Endothelial cell (in vitro differentiated cells): ENCODE measurements around the gene NT5C3B. TPM values are rescaled to one million over a fixed set of nuclear protein-coding genes. Genes with fewer than 3 reads are reported as not detected.

Experiments
- DNase-seq: peaks from one replicate; pipeline ENCODE4 v3.0.0; 2021; ENCODE audit warnings: low spot score
- H3K27ac Mint-ChIP-seq: one replicate; pipeline ENCODE4 v1.8.0; 2021; ENCODE audit warnings: mixed read lengths, inconsistent platforms; ENCODE audit not compliant: unreplicated experiment
- H3K27me3 Mint-ChIP-seq: one replicate; pipeline ENCODE4 v1.8.0; 2021; ENCODE audit warnings: mild to moderate bottlenecking, moderate library complexity, mixed read lengths, inconsistent platforms; ENCODE audit not compliant: unreplicated experiment
- H3K36me3 Mint-ChIP-seq: one replicate; pipeline ENCODE4 v1.8.0; 2021; ENCODE audit warnings: mild to moderate bottlenecking, low read depth, mixed read lengths, inconsistent platforms; ENCODE audit not compliant: unreplicated experiment
- H3K4me1 Mint-ChIP-seq: one replicate; pipeline ENCODE4 v1.8.0; 2021; ENCODE audit warnings: mild to moderate bottlenecking, mixed read lengths, inconsistent platforms; ENCODE audit not compliant: unreplicated experiment
- H3K4me3 Mint-ChIP-seq: one replicate; pipeline ENCODE4 v1.8.0; 2021; ENCODE audit warnings: mild to moderate bottlenecking, mixed read lengths, inconsistent platforms; ENCODE audit not compliant: unreplicated experiment
- H3K9me3 Mint-ChIP-seq: one replicate; pipeline ENCODE4 v1.8.0; 2021; ENCODE audit warnings: mixed read lengths, inconsistent platforms; ENCODE audit not compliant: unreplicated experiment
- total RNA-seq: library from RNA; stranded (reverse); fragmentation: NEBNext Ultra II Directional; extraction: Animal tissue kit (Norgen Biotek cat#: 25700); gene quantifications from one replicate; pipeline ENCODE4 v1.2.1, GENCODE V29; 2021; ENCODE audit not compliant: unreplicated experiment
- TF ChIP-seq, protein P1 (sequence below): fragments of 200-600 bp; sonication (generic); IDR thresholded peaks from one replicate; pipeline ENCODE4 v1.5.0; 2021; ENCODE audit warnings: antibody characterized with exemption; ENCODE audit not compliant: unreplicated experiment

The NT5C3B gene
- total RNA-seq, 1 donor from 2014 or later = 79.9 TPM

DNA sequence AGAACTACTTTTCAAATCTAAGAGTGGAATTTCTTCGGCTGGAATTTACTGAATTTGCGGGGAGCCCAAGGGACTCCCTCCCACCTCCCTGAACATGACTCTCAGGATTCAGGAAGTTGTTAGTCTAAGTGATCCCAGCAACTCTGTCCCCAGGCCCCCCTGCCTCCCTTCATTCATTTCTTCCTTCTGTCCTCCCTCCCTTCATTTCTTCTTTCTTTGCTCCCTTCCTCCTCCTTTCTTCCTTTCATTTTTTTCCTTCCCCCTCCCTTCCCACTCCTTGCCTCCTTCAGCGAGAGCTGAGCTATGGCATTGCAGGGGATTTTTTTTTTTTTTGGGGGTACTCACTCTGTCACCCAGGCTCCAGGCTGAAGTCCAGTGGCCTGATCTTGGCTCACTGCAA is 38.7 kb downstream of the NT5C3B start:
- Mint-ChIP-seq H3K27ac (no peak overlapping the region), H3K9me3 (no peaks in the 10 kb centered on the region), H3K4me3 (no peak overlapping the region), H3K36me3 (no peaks in the 10 kb centered on the region), H3K27me3 (peaks cover 2% of the 10 kb centered on the region), H3K4me1 (peaks cover 28% of the 10 kb centered on the region)
- DNase-seq = no peak
- TF ChIP-seq, protein P1, sequence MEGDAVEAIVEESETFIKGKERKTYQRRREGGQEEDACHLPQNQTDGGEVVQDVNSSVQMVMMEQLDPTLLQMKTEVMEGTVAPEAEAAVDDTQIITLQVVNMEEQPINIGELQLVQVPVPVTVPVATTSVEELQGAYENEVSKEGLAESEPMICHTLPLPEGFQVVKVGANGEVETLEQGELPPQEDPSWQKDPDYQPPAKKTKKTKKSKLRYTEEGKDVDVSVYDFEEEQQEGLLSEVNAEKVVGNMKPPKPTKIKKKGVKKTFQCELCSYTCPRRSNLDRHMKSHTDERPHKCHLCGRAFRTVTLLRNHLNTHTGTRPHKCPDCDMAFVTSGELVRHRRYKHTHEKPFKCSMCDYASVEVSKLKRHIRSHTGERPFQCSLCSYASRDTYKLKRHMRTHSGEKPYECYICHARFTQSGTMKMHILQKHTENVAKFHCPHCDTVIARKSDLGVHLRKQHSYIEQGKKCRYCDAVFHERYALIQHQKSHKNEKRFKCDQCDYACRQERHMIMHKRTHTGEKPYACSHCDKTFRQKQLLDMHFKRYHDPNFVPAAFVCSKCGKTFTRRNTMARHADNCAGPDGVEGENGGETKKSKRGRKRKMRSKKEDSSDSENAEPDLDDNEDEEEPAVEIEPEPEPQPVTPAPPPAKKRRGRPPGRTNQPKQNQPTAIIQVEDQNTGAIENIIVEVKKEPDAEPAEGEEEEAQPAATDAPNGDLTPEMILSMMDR = no peak

DNA sequence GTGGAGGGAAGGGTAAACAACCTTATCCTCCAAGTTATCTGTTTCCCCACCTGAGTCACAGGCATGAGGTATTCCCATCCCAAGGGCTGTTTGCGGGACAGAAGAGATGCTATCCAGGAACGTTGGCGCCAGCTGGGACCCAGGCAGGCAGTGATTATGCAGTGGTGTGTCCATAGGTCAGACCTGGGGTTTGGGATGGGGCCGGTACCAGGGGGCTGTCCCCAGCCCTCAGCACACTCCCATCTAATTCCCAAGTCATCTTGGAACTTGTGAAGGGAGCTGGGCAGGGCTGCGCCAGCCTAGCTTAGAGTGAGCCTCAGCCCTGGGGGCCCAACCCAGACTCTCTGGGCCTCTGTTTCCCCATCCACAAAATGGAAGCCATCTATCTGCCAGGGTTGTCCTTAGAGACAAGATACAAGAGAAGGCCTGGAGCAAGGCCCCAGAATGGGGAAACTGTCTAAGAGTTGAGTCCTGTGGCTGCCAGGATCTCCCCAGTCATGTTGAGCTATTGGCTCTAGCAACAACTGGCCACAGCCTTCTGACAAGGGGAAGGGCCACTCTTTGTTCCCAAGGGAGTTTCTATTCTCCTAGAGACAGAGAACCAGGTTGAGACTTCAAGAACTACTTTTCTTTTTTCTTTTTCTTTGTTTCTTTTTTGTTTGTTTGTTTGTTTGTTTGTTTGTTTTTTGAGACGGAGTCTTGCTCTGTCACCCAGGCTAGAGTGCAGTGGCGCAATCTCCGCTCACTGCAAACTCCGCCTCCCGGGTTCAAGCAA is 39.7 kb downstream of the NT5C3B start:
- Mint-ChIP-seq H3K4me3 (no peak overlapping the region), H3K9me3 (no peaks in the 10 kb centered on the region), H3K4me1 (peaks cover 28% of the 10 kb centered on the region), H3K27ac (no peak overlapping the region), H3K36me3 (no peaks in the 10 kb centered on the region), H3K27me3 (peaks cover 2% of the 10 kb centered on the region)
- TF ChIP-seq, protein P1 = no peak
- DNase-seq = no peak

DNA sequence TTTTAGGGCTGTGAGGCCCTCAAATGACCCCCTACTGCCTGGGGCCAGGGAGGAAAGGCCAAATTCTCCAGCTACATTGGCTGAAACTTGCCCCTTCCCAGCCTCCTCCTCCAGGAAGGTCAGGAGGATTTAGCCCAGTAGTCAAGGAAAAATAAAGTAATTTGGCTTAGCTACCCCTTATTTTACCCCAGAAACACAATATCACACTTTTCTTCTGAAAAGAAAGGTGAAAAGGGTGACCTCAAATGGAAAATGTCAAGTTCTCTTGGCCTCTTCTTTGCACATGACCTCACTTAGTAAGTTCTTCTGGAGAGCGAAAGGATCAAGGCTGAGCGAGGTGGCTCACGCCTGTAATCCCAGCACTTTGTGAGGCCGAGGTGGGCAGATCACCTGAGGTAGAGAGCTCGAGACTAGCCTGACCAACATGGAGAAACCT is 41.5 kb downstream of the NT5C3B start:
- Mint-ChIP-seq H3K9me3 (no peaks in the 10 kb centered on the region), H3K36me3 (no peaks in the 10 kb centered on the region), H3K27ac (no peak overlapping the region), H3K4me1 (peaks cover 23% of the 10 kb centered on the region), H3K4me3 (no peak overlapping the region), H3K27me3 (peaks cover 5% of the 10 kb centered on the region)
- TF ChIP-seq, protein P1 = no peak
- DNase-seq = no peak

DNA sequence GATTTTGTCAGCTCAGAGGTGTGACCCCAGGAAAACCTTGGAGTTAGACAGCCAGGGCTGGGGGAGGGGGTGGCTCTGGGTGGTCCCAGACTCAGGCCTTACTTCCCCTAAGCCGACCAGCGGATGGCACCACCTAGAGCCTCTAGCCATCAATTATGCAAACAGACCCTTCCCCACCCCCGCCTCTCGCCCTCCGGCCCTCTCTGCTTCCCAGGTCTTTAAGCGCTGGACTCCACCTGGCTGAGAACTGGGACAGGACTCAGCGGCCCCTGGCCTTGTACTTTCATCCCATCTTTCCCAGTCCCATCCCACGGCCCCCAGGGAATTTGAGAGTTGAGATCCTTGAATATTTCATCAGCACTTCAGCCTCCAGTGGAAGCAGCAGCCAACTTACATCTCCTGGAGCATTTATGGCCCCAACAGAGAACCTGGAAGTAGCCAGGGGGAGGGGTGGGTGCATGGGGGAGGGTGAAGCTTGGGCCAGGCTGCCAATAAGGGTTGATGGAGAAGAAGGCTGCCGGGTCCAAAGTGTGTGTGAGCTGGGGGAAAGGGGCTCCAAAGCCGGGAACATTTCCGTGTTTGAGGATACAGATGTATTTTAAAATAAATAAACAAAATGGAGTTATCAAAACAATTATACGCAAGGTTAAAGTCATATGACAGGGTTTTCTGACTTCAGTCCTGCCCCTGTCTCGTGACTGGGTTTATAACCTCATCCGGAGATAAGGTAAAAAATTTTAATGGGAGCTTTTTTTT is 42.1 kb downstream of the NT5C3B start:
- Mint-ChIP-seq H3K27ac (no peak overlapping the region), H3K27me3 (peaks cover 4% of the 10 kb centered on the region), H3K36me3 (no peaks in the 10 kb centered on the region), H3K4me3 (no peak overlapping the region), H3K4me1 (peaks cover 25% of the 10 kb centered on the region), H3K9me3 (no peaks in the 10 kb centered on the region)
- TF ChIP-seq, protein P1 = no peak
- DNase-seq = no peak
